HUES48 (cell line): Measurements from ENCODE around the gene ARHGAP8.

Experiments used
- H3K27ac ChIP-seq: one replicate; pipeline ENCODE4 v1.7.0; 2013; ENCODE audit warnings: low read depth, low read length, inconsistent platforms
- H3K27me3 ChIP-seq: 2 replicates; pipeline ENCODE4 v1.6.1; 2013; ENCODE audit warnings: mild to moderate bottlenecking, low read length; ENCODE audit not compliant: control insufficient read depth, insufficient read depth
- H3K36me3 ChIP-seq: 2 replicates; pipeline ENCODE4 v1.6.1; 2013; ENCODE audit warnings: low read length; ENCODE audit not compliant: control insufficient read depth, insufficient read depth
- H3K4me1 ChIP-seq: 2 replicates; pipeline ENCODE4 v1.6.1; 2013; ENCODE audit warnings: mild to moderate bottlenecking, low read length; ENCODE audit not compliant: control insufficient read depth, insufficient read depth
- H3K4me3 ChIP-seq: 2 replicates; pipeline ENCODE4 v1.5.1; 2013; ENCODE audit warnings: mild to moderate bottlenecking, low read depth, low read length
- H3K9ac ChIP-seq: 2 replicates; pipeline ENCODE4 v1.6.1; 2013; ENCODE audit warnings: mild to moderate bottlenecking, low read depth, low read length, moderate library complexity
- H3K9me3 ChIP-seq: 2 replicates; pipeline ENCODE4 v1.6.1; 2013; ENCODE audit warnings: low read length; ENCODE audit not compliant: control insufficient read depth, insufficient read depth

ARHGAP8 gene

DNA sequence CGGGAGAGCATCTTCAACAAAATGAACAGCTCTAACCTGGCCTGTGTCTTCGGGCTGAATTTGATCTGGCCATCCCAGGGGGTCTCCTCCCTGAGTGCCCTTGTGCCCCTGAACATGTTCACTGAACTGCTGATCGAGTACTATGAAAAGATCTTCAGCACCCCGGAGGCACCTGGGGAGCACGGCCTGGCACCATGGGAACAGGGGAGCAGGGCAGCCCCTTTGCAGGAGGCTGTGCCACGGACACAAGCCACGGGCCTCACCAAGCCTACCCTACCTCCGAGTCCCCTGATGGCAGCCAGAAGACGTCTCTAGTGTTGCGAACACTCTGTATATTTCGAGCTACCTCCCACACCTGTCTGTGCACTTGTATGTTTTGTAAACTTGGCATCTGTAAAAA, 109.9 kb downstream of the ARHGAP8 start:
- Histone ChIP-seq H3K36me3 (0 out of 2 replicates have a peak, but pooled peaks cover 9% of the 10 kb centered on the region), H3K27me3 (no peaks in the 10 kb centered on the region)

DNA sequence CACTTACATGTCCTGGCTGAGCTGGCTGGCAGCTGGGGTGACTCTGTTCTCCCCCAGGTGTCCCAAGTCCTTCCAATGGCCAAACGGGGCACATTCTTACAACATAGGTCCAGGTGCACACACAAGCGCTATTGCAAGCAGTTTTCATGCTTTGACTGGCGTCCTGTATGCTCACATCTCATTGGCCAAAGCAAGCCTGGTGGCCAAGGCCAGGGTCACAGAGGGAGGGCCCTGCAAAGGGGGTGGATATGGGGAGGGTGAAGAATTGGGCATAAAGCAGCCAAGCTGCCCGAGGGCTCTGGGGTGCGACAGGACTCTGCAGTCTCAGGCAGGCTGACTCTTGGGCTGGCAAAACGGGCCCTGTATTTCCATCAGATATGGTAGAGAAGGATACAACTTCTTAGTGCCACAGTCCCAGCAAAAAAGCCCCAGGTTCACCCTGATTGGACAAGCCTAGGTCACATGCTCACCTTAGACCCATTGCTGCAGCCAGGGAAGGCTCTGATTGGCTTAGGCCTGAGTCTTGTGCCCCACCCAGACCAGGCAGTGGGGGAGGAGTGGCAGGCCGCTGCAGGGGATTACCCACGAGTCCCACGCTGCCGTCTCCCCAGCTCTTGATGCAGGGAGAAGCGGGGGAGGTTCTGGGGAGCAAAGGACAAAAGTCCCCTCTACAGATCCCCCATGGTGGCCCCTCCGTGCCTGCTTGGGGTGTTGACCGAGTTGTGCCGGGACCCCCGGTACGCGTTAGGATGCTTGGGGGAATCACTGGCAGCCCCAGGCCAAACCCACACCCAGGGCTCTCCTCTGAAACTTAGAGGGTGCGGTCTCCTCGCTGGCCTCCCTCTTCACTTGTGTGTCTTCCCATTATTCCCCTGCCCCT, 110.8 kb downstream of the ARHGAP8 start:
- Histone ChIP-seq H3K27me3 (no peaks in the 10 kb centered on the region), H3K9me3 (no peaks in the 10 kb centered on the region), H3K36me3 (0 out of 2 replicates have a peak, but pooled peaks cover 7% of the 10 kb centered on the region), H3K4me3 (no peak overlapping the region), H3K27ac (no peak overlapping the region), H3K9ac (no peak overlapping the region), H3K4me1 (no peaks in the 10 kb centered on the region)

More for the DNA sequence above, 109.9 kb downstream of the ARHGAP8 start:
- Histone ChIP-seq H3K9me3 (no peaks in the 10 kb centered on the region), H3K9ac (no peak overlapping the region), H3K4me3 (no peak overlapping the region), H3K4me1 (no peaks in the 10 kb centered on the region), H3K27ac (no peak overlapping the region)

DNA sequence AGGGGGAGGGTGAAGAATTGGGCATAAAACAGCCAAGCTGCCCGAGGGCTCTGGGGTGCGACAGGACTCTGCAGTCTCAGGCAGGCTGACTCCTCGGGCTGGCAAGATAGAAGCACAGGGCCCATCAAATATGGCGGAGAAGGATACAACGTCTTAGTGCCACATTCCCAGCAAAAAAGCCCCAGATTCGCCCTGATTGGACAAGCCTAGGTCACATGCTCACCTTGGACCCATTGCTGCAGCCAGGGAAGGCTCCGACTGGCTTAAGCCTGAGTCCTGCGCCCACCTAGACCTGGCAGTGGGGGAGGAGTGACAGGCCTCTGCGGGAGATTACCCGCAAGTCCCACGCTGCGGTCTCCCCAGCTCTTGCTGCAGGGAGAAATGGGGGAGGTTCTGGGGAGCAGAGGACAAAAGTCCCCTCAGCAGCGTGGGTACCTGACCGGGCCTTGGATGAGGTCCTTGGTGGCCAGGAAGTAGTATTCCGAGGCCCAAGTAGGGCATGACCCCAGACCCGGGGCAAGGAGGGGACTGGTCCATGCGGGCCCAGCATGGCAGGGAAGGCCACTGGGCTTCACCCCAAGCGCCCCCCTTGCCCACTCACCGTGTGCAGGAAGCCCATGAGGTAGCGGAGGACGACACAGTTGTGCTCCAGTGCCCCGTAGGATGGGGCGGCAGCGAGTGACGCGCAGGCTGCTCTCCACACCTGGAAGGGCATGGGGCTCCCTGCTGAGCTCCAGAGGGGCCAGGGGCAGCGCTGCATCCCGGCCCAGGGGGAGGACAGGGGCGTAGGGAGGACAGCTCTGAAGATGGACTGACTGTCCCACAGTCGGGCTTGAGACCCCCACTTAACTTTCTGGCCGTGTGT, 113.0 kb downstream of the ARHGAP8 start:
- Histone ChIP-seq H3K36me3 (0 out of 2 replicates have a peak, but pooled peaks cover 7% of the 10 kb centered on the region), H3K4me3 (no peak overlapping the region), H3K27me3 (no peaks in the 10 kb centered on the region), H3K4me1 (peaks cover 5% of the 10 kb centered on the region; the same call in 1 of the 2 replicates), H3K27ac (no peak overlapping the region), H3K9me3 (no peaks in the 10 kb centered on the region), H3K9ac (no peak overlapping the region)

DNA sequence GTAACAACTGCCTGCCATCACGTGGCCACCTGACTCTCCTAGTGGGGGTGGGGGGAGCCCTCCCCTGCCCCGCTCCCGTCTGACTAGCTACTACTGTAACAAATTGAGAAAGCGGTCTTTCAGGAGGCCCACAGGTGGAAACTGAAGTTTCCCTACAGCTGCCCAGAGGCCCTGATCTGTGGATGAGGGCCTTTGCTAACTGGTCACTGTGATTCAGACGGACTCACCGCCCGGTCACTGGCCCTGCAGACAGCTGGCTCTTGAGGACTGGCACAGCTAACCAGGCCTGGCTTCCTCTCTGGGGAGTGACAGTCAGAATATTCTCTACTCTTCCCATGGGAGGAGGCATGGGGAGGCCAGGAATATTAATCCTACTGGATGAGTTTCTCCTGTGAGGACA, 116.8 kb downstream of the ARHGAP8 start:
- Histone ChIP-seq H3K4me3 (no peak overlapping the region), H3K27ac (no peak overlapping the region), H3K27me3 (no peaks in the 10 kb centered on the region)

GRCh38 chr22:44870021-44870420, 117.6 kb downstream of the ARHGAP8 start:
- no peak overlapping the region for H3K9ac ChIP-seq
- H3K36me3 ChIP-seq = no peaks in the 10 kb centered on the region
- no peak overlapping the region for H3K27ac ChIP-seq

More for the DNA sequence above, 116.8 kb downstream of the ARHGAP8 start:
- Histone ChIP-seq H3K4me1 (peaks cover 5% of the 10 kb centered on the region; the same call in 1 of the 2 replicates), H3K36me3 (no peaks in the 10 kb centered on the region), H3K9me3 (0 out of 2 replicates have a peak, but pooled peaks cover 8% of the 10 kb centered on the region), H3K9ac (no peak overlapping the region)

GRCh38 chr22:44871782-44872181, 119.4 kb downstream of the ARHGAP8 start:
- no peaks in the 10 kb centered on the region for H3K36me3 ChIP-seq
- no peak overlapping the region for H3K9ac ChIP-seq
- H3K27ac ChIP-seq = no peak overlapping the region
- H3K4me1 ChIP-seq = peaks cover 5% of the 10 kb centered on the region; the same call in 1 of the 2 replicates
- H3K9me3 ChIP-seq = 0 out of 2 replicates have a peak, but pooled peaks cover 11% of the 10 kb centered on the region
- H3K4me3 ChIP-seq = no peak overlapping the region
- no peaks in the 10 kb centered on the region for H3K27me3 ChIP-seq

More at GRCh38 chr22:44870021-44870420, 117.6 kb downstream of the ARHGAP8 start:
- peaks cover 5% of the 10 kb centered on the region; the same call in 1 of the 2 replicates for H3K4me1 ChIP-seq
- H3K4me3 ChIP-seq = no peak overlapping the region
- 0 out of 2 replicates have a peak, but pooled peaks cover 8% of the 10 kb centered on the region for H3K9me3 ChIP-seq
- H3K27me3 ChIP-seq = no peaks in the 10 kb centered on the region

DNA sequence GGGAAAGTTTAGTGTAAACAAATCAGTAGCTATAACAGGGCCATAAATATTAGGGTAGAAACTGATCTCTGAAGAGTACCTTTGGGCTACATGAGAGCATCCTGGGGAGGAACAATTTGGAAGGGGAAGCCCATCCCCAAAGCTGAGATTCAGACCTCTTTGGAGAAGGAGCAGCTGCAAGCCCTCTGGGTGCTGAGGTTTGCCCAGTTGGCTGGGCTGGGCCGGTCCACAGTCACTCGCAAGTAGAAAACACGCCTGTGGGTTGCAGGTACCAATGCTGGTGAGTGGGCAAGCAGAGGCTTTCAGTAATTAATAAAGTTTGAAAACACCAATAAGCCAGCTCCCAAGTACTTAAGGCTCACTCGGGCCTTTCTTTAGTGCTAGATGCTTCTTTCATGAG, 124.5 kb downstream of the ARHGAP8 start:
- peaks cover 8% of the 10 kb centered on the region; the same call in 1 of the 2 replicates for H3K36me3 ChIP-seq
- no peaks in the 10 kb centered on the region for H3K4me1 ChIP-seq
- no peak overlapping the region for H3K9ac ChIP-seq
- no peak overlapping the region for H3K4me3 ChIP-seq
- no peaks in the 10 kb centered on the region for H3K27me3 ChIP-seq
- H3K27ac ChIP-seq = no peak overlapping the region
- 0 out of 2 replicates have a peak, but pooled peaks cover 7% of the 10 kb centered on the region for H3K9me3 ChIP-seq

- no peak overlapping the region for H3K27ac ChIP-seq
- no peaks in the 10 kb centered on the region for H3K27me3 ChIP-seq
- H3K9ac ChIP-seq = no peak overlapping the region
- H3K4me3 ChIP-seq = no peak overlapping the region
- H3K4me1 ChIP-seq = no peaks in the 10 kb centered on the region
- 0 out of 2 replicates have a peak, but pooled peaks cover 6% of the 10 kb centered on the region for H3K9me3 ChIP-seq
- peaks cover 19% of the 10 kb centered on the region; the same call in 1 of the 2 replicates for H3K36me3 ChIP-seq
Measured at GRCh38 chr22:44878483-44879300, 126.3 kb downstream of the ARHGAP8 start.

DNA sequence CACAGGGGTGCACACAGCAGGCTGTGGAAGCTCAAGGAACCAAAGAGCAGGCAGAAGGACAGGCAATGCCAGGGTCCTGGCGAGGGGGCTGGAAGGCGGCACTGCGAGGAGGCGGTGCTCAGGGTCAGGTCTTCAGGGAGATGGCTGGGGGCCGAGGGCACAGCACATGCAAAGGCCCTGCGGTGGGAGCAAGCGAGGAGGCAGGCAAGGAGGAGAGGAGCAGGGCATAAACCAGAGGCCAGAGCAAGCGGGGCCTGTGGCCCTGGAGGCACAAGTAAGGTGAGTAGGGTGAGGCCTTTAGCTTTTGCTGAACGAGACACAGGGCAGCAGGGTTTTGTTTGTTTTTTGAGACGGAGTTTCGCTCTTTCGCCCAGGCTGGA, 126.9 kb downstream of the ARHGAP8 start:
- H3K9me3 ChIP-seq = 0 out of 2 replicates have a peak, but pooled peaks cover 6% of the 10 kb centered on the region
- no peak overlapping the region for H3K27ac ChIP-seq
- H3K4me1 ChIP-seq = no peaks in the 10 kb centered on the region
- H3K36me3 ChIP-seq = peaks cover 20% of the 10 kb centered on the region; the same call in 1 of the 2 replicates
- H3K9ac ChIP-seq = no peak overlapping the region
- no peaks in the 10 kb centered on the region for H3K27me3 ChIP-seq
- H3K4me3 ChIP-seq = no peak overlapping the region
